ENCODE data around the gene LPIN1.

DNA sequence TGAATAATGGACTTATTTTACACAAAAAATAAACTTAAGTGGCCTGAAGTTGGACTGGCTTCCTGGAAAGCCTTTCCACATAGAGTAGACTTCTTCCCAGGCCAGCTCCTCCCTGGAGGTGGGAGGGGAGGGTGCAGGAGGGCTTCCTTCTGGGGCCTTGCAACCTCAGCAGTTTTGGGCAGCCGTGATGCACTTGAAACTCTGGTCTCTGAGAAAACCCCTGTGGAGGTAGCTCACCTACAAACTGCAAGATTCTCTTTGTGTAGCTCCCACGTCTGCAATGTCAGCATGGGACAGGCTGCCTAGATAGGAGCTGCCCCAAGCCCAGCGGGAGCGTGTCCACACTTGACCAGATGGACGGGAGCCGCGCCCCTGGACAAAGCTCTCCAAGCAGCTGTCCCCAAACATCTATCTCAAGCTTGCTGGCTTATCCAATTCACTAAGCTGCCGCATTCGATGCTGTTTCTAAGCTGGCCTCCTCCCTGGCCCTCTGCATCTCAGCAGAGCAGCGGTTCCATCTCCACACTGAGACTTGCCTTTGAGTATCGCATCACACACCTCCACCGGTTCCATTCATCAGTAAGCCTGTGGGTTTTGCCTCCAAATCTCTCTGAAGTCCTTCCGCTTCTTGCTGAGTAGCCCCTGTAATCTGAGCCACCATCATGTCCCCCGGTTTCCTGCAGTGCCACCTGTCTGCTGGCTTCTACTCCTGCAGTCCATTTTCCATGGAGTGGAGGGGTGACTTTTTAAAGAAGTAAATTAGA lies 1.6 kb upstream of the LPIN1 start:
- no peak for TF ChIP-seq POLR2A (IDR thresholded peaks at IDR 0.05)
- TF ChIP-seq, protein P1, sequence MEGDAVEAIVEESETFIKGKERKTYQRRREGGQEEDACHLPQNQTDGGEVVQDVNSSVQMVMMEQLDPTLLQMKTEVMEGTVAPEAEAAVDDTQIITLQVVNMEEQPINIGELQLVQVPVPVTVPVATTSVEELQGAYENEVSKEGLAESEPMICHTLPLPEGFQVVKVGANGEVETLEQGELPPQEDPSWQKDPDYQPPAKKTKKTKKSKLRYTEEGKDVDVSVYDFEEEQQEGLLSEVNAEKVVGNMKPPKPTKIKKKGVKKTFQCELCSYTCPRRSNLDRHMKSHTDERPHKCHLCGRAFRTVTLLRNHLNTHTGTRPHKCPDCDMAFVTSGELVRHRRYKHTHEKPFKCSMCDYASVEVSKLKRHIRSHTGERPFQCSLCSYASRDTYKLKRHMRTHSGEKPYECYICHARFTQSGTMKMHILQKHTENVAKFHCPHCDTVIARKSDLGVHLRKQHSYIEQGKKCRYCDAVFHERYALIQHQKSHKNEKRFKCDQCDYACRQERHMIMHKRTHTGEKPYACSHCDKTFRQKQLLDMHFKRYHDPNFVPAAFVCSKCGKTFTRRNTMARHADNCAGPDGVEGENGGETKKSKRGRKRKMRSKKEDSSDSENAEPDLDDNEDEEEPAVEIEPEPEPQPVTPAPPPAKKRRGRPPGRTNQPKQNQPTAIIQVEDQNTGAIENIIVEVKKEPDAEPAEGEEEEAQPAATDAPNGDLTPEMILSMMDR (IDR thresholded peaks at IDR 0.05) = peak in 2 of 3 donors; percentile 11

Data from breast epithelium (tissue), 3 donors.